Skeletal muscle tissue (tissue), 4 donors: ENCODE data around the gene DOK7. TPM values are rescaled to one million over a fixed set of nuclear protein-coding genes. Genes with fewer than 3 reads are reported as not detected.

Experiments
- H3K27ac ChIP-seq: one replicate; pipeline ENCODE4 v1.7.0; 2013; ENCODE audit warnings: mild to moderate bottlenecking, low read depth, low read length, inconsistent platforms
- H3K27me3 ChIP-seq, 3 donors: one replicate each; pipeline ENCODE4 v1.7.0; 2013; ENCODE audit warnings: low read length in 3 of 3; ENCODE audit not compliant: control insufficient read depth in 3 of 3, insufficient read depth in 3 of 3
- H3K36me3 ChIP-seq, 3 donors: one replicate each; pipeline ENCODE4 v1.7.0; 2013; ENCODE audit warnings: low read length in 3 of 3; ENCODE audit not compliant: control insufficient read depth in 3 of 3, insufficient read depth in 3 of 3
- H3K4me1 ChIP-seq, 3 donors: one replicate each; pipeline ENCODE4 v1.7.0; 2013; ENCODE audit warnings: low read length in 3 of 3, mild to moderate bottlenecking in 3 of 3; ENCODE audit not compliant: control insufficient read depth in 3 of 3, insufficient read depth in 3 of 3
- H3K4me3 ChIP-seq, 3 donors: one replicate each; pipeline ENCODE4 v1.7.0; 2013; ENCODE audit warnings: low read length in 3 of 3
- H3K9ac ChIP-seq, 3 donors: one replicate each; pipeline ENCODE4 v1.7.0; 2013; ENCODE audit warnings: low read length in 3 of 3, mild to moderate bottlenecking in 3 of 3, moderate library complexity in 2 of 3, low read depth in 1 of 3
- H3K9me3 ChIP-seq, 3 donors: one replicate each; pipeline ENCODE4 v1.7.0; 2013; ENCODE audit warnings: low read length in 3 of 3; ENCODE audit not compliant: control insufficient read depth in 3 of 3
- total RNA-seq: library from RNA; depleted of rRNA; stranded (reverse); fragments of >200 nt; gene quantifications from one replicate; pipeline ENCODE4 v1.2.3, GENCODE V29; 2014
- donor health status: Osteomylitis.

DOK7 gene
- total RNA-seq, 1 donor from 2014 or later, result 9.9 TPM

- Histone ChIP-seq H3K36me3 (no peaks in the 10 kb centered on the region), H3K27me3 (no peaks in the 10 kb centered on the region), H3K4me1 (peaks cover 0 to 6% (median 0%) of the 10 kb centered on the region in 3 donors), H3K9ac (no peak within 1 kb of the TSS), H3K27ac (no peak within 1 kb of the TSS), H3K9me3 (no peaks in the 10 kb centered on the region), H3K4me3 (no peak within 1 kb of the TSS)
Measured at GRCh38 chr4:3441501-3442459, 21.3 kb upstream of the DOK7 start, which contains the start of gene HGFAC. Gene HGFAC, plus strand, starts transcription at chr4:3441968. Its CDS starts 34 bp downstream, at chr4:3442002.

GRCh38 chr4:3442460-3442958 lies 20.6 kb upstream of the DOK7 start:
- Histone ChIP-seq H3K9me3 (no peaks in the 10 kb centered on the region), H3K4me1 (no peaks in the 10 kb centered on the region), H3K27me3 (no peaks in the 10 kb centered on the region), H3K4me3 (no peak overlapping the region), H3K27ac (no peak overlapping the region), H3K9ac (no peak overlapping the region), H3K36me3 (no peaks in the 10 kb centered on the region)

GRCh38 chr4:3442959-3443749 lies 20.0 kb upstream of the DOK7 start:
- no peaks in the 10 kb centered on the region for H3K36me3 ChIP-seq
- no peak overlapping the region for H3K27ac ChIP-seq
- no peaks in the 10 kb centered on the region for H3K4me1 ChIP-seq
- H3K27me3 ChIP-seq, result no peaks in the 10 kb centered on the region
- no peak overlapping the region for H3K9ac ChIP-seq
- no peak overlapping the region for H3K4me3 ChIP-seq
- no peaks in the 10 kb centered on the region for H3K9me3 ChIP-seq

- H3K4me3 ChIP-seq, result no peak overlapping the region
- no peak overlapping the region for H3K27ac ChIP-seq
- H3K4me1 ChIP-seq, result no peaks in the 10 kb centered on the region
- no peaks in the 10 kb centered on the region for H3K36me3 ChIP-seq
- H3K9me3 ChIP-seq, result no peaks in the 10 kb centered on the region
- H3K9ac ChIP-seq, result no peak overlapping the region
- no peaks in the 10 kb centered on the region for H3K27me3 ChIP-seq
Measured at GRCh38 chr4:3443750-3444309, 19.3 kb upstream of the DOK7 start.

GRCh38 chr4:3444351-3445110 lies 18.6 kb upstream of the DOK7 start:
- H3K9me3 ChIP-seq, result no peaks in the 10 kb centered on the region
- H3K27ac ChIP-seq, result no peak overlapping the region
- no peak overlapping the region for H3K9ac ChIP-seq
- H3K27me3 ChIP-seq, result no peaks in the 10 kb centered on the region
- no peak overlapping the region for H3K4me3 ChIP-seq
- H3K36me3 ChIP-seq, result no peaks in the 10 kb centered on the region
- no peaks in the 10 kb centered on the region for H3K4me1 ChIP-seq

- Histone ChIP-seq H3K4me3 (no peak overlapping the region), H3K36me3 (no peaks in the 10 kb centered on the region), H3K9me3 (no peaks in the 10 kb centered on the region), H3K27ac (no peak overlapping the region), H3K4me1 (no peaks in the 10 kb centered on the region), H3K27me3 (peaks cover 0 to 3% (median 0%) of the 10 kb centered on the region in 3 donors), H3K9ac (no peak overlapping the region)
Measured at GRCh38 chr4:3445111-3445820, 17.8 kb upstream of the DOK7 start.

- Histone ChIP-seq H3K27ac (no peak overlapping the region), H3K9me3 (no peaks in the 10 kb centered on the region), H3K9ac (no peak overlapping the region), H3K4me3 (no peak overlapping the region), H3K4me1 (no peaks in the 10 kb centered on the region), H3K27me3 (peaks cover 0 to 5% (median 0%) of the 10 kb centered on the region in 3 donors), H3K36me3 (no peaks in the 10 kb centered on the region)
Measured at GRCh38 chr4:3445829-3446545, 17.1 kb upstream of the DOK7 start.

GRCh38 chr4:3446631-3447320 lies 16.3 kb upstream of the DOK7 start:
- Histone ChIP-seq H3K9me3 (no peaks in the 10 kb centered on the region), H3K9ac (no peak overlapping the region), H3K27me3 (peaks cover 0 to 5% (median 0%) of the 10 kb centered on the region in 3 donors), H3K4me3 (no peak overlapping the region), H3K4me1 (peaks cover 0 to 4% (median 2%) of the 10 kb centered on the region in 3 donors), H3K27ac (no peak overlapping the region), H3K36me3 (no peaks in the 10 kb centered on the region)
